ENCODE measurements around the gene CENPV.

The CENPV gene

GRCh38 chr17:16346721-16347271 lies 6.5 kb downstream of the CENPV start:
- no peak for DNase-seq (ENCODE audit: extremely low read depth, insufficient read length)
- H3K36me3 ChIP-seq (ENCODE audit: control insufficient read depth, insufficient read depth, low read length): peaks cover 15% of the 10 kb centered on the region
- no peak for TF ChIP-seq CTCF (IDR thresholded peaks at IDR 0.05; ENCODE audit: insufficient read depth, low read length, poor library complexity, severe bottlenecking)

GRCh38 chr17:16345565-16345964 lies 7.7 kb downstream of the CENPV start:
- no peak for TF ChIP-seq CTCF (IDR thresholded peaks at IDR 0.05; ENCODE audit: insufficient read depth, low read length, poor library complexity, severe bottlenecking)
- no peak for DNase-seq (ENCODE audit: extremely low read depth, insufficient read length)
- H3K27me3 ChIP-seq (replicated peaks; ENCODE audit: control insufficient read depth, insufficient read depth, low read length): no peaks in the 10 kb centered on the region
- no peak overlapping the region for H3K4me3 ChIP-seq (replicated peaks; ENCODE audit: low read depth, low read length)
- peaks cover 15% of the 10 kb centered on the region for H3K36me3 ChIP-seq (ENCODE audit: control insufficient read depth, insufficient read depth, low read length)

More at GRCh38 chr17:16346721-16347271, 6.5 kb downstream of the CENPV start:
- no peak overlapping the region for H3K4me3 ChIP-seq (replicated peaks; ENCODE audit: low read depth, low read length)
- no peaks in the 10 kb centered on the region for H3K27me3 ChIP-seq (replicated peaks; ENCODE audit: control insufficient read depth, insufficient read depth, low read length)

GRCh38 chr17:16343569-16343968 lies 9.7 kb downstream of the CENPV start:
- TF ChIP-seq CTCF (IDR thresholded peaks at IDR 0.05; ENCODE audit: insufficient read depth, low read length, poor library complexity, severe bottlenecking): no peak
- H3K36me3 ChIP-seq (ENCODE audit: control insufficient read depth, insufficient read depth, low read length): peaks cover 7% of the 10 kb centered on the region
- DNase-seq (ENCODE audit: extremely low read depth, insufficient read length): no peak

GRCh38 chr17:16342979-16343378 lies 10.3 kb downstream of the CENPV start:
- Histone ChIP-seq H3K27me3 (replicated peaks; ENCODE audit: control insufficient read depth, insufficient read depth, low read length) (no peaks in the 10 kb centered on the region), H3K4me3 (replicated peaks; ENCODE audit: low read depth, low read length) (no peak overlapping the region), H3K36me3 (ENCODE audit: control insufficient read depth, insufficient read depth, low read length) (peaks cover 3% of the 10 kb centered on the region)
- no peak for TF ChIP-seq CTCF (IDR thresholded peaks at IDR 0.05; ENCODE audit: insufficient read depth, low read length, poor library complexity, severe bottlenecking)
- DNase-seq (ENCODE audit: extremely low read depth, insufficient read length): no peak

More at GRCh38 chr17:16343569-16343968, 9.7 kb downstream of the CENPV start:
- H3K27me3 ChIP-seq (replicated peaks; ENCODE audit: control insufficient read depth, insufficient read depth, low read length): no peaks in the 10 kb centered on the region
- H3K4me3 ChIP-seq (replicated peaks; ENCODE audit: low read depth, low read length): no peak overlapping the region

- Histone ChIP-seq H3K4me3 (replicated peaks; ENCODE audit: low read depth, low read length) (no peak overlapping the region), H3K27me3 (replicated peaks; ENCODE audit: control insufficient read depth, insufficient read depth, low read length) (no peaks in the 10 kb centered on the region), H3K36me3 (ENCODE audit: control insufficient read depth, insufficient read depth, low read length) (peaks cover 3% of the 10 kb centered on the region)
- no peak for DNase-seq (ENCODE audit: extremely low read depth, insufficient read length)
- no peak for TF ChIP-seq CTCF (IDR thresholded peaks at IDR 0.05; ENCODE audit: insufficient read depth, low read length, poor library complexity, severe bottlenecking)
Observed at GRCh38 chr17:16339959-16340358, 13.3 kb downstream of the CENPV start.

GRCh38 chr17:16339402-16339801 lies 13.9 kb downstream of the CENPV start:
- Histone ChIP-seq H3K27me3 (replicated peaks; ENCODE audit: control insufficient read depth, insufficient read depth, low read length) (no peaks in the 10 kb centered on the region), H3K4me3 (replicated peaks; ENCODE audit: low read depth, low read length) (no peak overlapping the region), H3K36me3 (ENCODE audit: control insufficient read depth, insufficient read depth, low read length) (peaks cover 3% of the 10 kb centered on the region)
- DNase-seq (ENCODE audit: extremely low read depth, insufficient read length): no peak
- TF ChIP-seq CTCF (IDR thresholded peaks at IDR 0.05; ENCODE audit: insufficient read depth, low read length, poor library complexity, severe bottlenecking): no peak
